ENCODE results near the gene KLHL12. TPM values are rescaled to one million over a fixed set of nuclear protein-coding genes. Genes with fewer than 3 reads are reported as not detected.

KLHL12 gene
- polyA plus RNA-seq, 1 donor, result 25.9 TPM

DNA sequence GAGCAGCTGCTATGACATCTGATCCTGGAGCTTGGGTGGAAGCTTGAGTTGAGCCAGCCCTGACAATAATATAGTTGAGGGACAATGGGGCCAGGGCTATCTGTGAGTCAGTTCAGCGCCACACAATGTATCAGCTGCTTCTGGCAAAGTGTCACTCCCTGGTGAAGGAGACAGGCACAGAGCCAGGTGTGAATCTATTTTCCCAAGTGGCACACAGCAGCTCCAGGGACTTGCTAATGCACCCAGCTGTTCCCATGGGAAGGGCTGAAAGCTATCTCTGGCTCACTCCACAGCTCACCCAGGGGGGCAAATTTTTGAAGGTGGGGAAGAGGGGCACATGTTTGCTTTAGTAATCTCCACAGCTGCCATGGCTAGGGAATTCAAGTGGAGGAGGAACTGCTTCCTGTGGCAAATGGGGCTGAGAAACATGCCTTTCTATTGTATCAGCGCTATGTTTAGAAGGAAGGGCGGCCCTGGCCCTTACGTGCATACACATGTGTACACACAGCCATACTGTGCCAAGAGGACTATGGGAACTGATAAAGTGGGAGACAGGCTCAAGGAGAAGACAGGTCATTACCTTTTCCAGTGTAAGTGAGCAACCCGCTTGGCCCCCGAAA, 37.9 kb upstream of the KLHL12 start:
- Histone ChIP-seq H3K4me3 (ENCODE audit: low read length) (no peak overlapping the region), H3K9me3 (ENCODE audit: control insufficient read depth, low read depth, low read length) (no peaks in the 10 kb centered on the region), H3K4me1 (ENCODE audit: control insufficient read depth, insufficient read depth, low read length) (peaks cover 14% of the 10 kb centered on the region), H3K27ac (ENCODE audit: low read length) (no peak overlapping the region), H3K27me3 (ENCODE audit: control insufficient read depth, insufficient read depth, low read length) (no peaks in the 10 kb centered on the region), H3K36me3 (ENCODE audit: control insufficient read depth, insufficient read depth, low read length) (peaks cover 24% of the 10 kb centered on the region)
- no peak for DNase-seq
- no CpG with 5 or more reads among the region's 6 CpGs for WGBS (ENCODE audit: insufficient coverage, low lambda C conversion rate)

DNA sequence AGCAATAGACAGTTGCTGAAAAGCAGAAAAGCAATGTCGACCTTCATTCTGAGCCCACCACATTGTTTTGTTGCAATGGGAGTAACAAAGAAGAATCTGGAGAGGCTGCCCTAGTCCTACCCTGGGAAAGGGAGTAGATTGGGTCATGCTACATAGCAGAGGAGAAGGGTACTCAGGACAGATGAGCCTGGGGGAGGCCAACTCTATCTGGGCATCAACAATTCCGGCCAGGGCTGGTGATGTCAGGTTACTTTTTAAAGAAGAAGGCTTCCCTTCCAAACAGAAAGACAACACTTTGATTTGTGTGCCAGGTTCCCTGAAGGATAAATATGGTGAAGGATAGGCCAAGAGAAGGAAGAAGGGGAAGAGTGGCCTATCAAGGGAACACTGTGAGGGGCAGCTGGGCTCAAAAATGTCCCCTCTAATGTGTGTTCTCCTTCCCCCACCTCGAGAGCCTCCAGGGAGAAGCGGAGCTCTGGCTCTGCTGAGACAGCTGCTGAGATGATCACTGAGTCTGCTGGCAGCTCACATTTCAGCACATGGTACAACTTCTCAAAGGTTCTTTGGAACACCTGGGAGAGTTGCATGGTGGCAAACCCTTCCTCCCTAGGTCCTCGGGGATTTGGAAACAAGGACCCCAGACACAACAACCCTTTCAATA, 34.3 kb upstream of the KLHL12 start:
- no CpG with 5 or more reads among the region's 5 CpGs for WGBS (ENCODE audit: insufficient coverage, low lambda C conversion rate)
- no peaks in the 10 kb centered on the region for H3K27me3 ChIP-seq (ENCODE audit: control insufficient read depth, insufficient read depth, low read length)
- H3K4me3 ChIP-seq (ENCODE audit: low read length), result no peak overlapping the region
- peaks cover 12% of the 10 kb centered on the region for H3K4me1 ChIP-seq (ENCODE audit: control insufficient read depth, insufficient read depth, low read length)
- H3K27ac ChIP-seq (ENCODE audit: low read length), result no peak overlapping the region
- no peak for DNase-seq
- H3K9me3 ChIP-seq (ENCODE audit: control insufficient read depth, low read depth, low read length), result no peaks in the 10 kb centered on the region
- peaks cover 24% of the 10 kb centered on the region for H3K36me3 ChIP-seq (ENCODE audit: control insufficient read depth, insufficient read depth, low read length)

DNA sequence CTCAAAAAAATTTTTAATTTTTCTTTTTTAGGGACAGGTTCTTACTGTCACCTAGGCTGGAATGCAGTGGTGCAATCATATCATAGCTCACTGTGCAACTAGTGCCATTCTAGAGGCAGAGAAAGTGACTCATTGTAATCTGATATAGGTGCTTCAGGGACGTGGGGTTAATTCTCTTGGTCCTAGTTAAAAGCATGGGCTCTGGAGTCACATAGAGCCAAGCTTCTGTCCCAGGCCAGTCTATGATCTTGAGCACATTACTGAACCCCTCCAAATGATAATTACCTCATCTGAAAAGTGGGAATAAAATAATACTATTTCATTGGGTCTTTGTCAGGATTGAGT, 32.2 kb upstream of the KLHL12 start:
- DNase-seq, result peak in 1 of 2 donors; percentile 8
- no peak overlapping the region for H3K4me3 ChIP-seq (ENCODE audit: low read length)
- H3K36me3 ChIP-seq (ENCODE audit: control insufficient read depth, insufficient read depth, low read length), result peaks cover 22% of the 10 kb centered on the region
- H3K27ac ChIP-seq (ENCODE audit: low read length), result no peak overlapping the region
- peaks cover 17% of the 10 kb centered on the region for H3K4me1 ChIP-seq (ENCODE audit: control insufficient read depth, insufficient read depth, low read length)
- no peaks in the 10 kb centered on the region for H3K9me3 ChIP-seq (ENCODE audit: control insufficient read depth, low read depth, low read length)
- no peaks in the 10 kb centered on the region for H3K27me3 ChIP-seq (ENCODE audit: control insufficient read depth, insufficient read depth, low read length)
- WGBS (ENCODE audit: insufficient coverage, low lambda C conversion rate), result no CpG with 5 or more reads among the region's 1 CpG

GRCh38 chr1:202958544-202959275, 31.7 kb upstream of the KLHL12 start:
- peak overlapping the region; percentile 62 for H3K27ac ChIP-seq (ENCODE audit: low read length)
- WGBS (ENCODE audit: insufficient coverage, low lambda C conversion rate), result 0% methylated on average over 2 of the region's 10 CpGs
- peak overlapping the region; percentile 49 for H3K4me3 ChIP-seq (ENCODE audit: low read length)
- H3K27me3 ChIP-seq (ENCODE audit: control insufficient read depth, insufficient read depth, low read length), result no peaks in the 10 kb centered on the region
- no peak for DNase-seq
- peaks cover 22% of the 10 kb centered on the region for H3K36me3 ChIP-seq (ENCODE audit: control insufficient read depth, insufficient read depth, low read length)
- H3K9me3 ChIP-seq (ENCODE audit: control insufficient read depth, low read depth, low read length), result no peaks in the 10 kb centered on the region
- peaks cover 18% of the 10 kb centered on the region for H3K4me1 ChIP-seq (ENCODE audit: control insufficient read depth, insufficient read depth, low read length)

GRCh38 chr1:202957733-202958543, 30.9 kb upstream of the KLHL12 start, which contains the start of gene ADIPOR1:
Gene ADIPOR1, minus strand, starts transcription at chr1:202958312. Its CDS starts 7,242 bp downstream, at chr1:202951070.
- WGBS (ENCODE audit: insufficient coverage, low lambda C conversion rate), result no CpG with 5 or more reads among the region's 86 CpGs
- DNase-seq, result peak; percentile 93 to 94
- H3K36me3 ChIP-seq (ENCODE audit: control insufficient read depth, insufficient read depth, low read length), result peaks cover 17% of the 10 kb centered on the region
- H3K4me3 ChIP-seq (ENCODE audit: low read length), result peak within 1 kb of the TSS; percentile 94
- H3K27ac ChIP-seq (ENCODE audit: low read length), result peak within 1 kb of the TSS; percentile 84
- H3K4me1 ChIP-seq (ENCODE audit: control insufficient read depth, insufficient read depth, low read length), result peaks cover 18% of the 10 kb centered on the region
- no peaks in the 10 kb centered on the region for H3K27me3 ChIP-seq (ENCODE audit: control insufficient read depth, insufficient read depth, low read length)
- H3K9me3 ChIP-seq (ENCODE audit: control insufficient read depth, low read depth, low read length), result no peaks in the 10 kb centered on the region

DNA sequence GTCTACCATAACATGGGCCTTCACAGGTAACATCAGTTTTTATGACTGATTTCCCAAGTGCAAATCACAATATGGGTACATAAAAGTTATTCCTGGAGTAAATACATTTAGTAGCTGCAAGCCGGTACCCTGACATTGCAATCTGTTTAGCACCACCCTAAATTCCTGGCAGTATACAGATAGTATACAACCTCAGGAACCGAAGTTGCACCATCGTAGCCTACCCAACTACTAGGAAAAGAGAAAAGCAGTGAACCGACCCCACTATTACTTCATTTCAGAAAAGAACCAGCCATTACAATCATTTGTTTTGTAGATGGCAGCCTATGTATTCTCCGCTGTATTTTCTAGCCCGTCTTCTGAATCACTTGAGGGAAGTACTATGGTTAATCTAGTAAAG, 29.9 kb upstream of the KLHL12 start:
- H3K27me3 ChIP-seq (ENCODE audit: control insufficient read depth, insufficient read depth, low read length), result no peaks in the 10 kb centered on the region
- H3K4me3 ChIP-seq (ENCODE audit: low read length), result peak overlapping the region; percentile 94
- H3K36me3 ChIP-seq (ENCODE audit: control insufficient read depth, insufficient read depth, low read length), result peaks cover 7% of the 10 kb centered on the region
- no peak for DNase-seq
- H3K9me3 ChIP-seq (ENCODE audit: control insufficient read depth, low read depth, low read length), result no peaks in the 10 kb centered on the region
- WGBS (ENCODE audit: insufficient coverage, low lambda C conversion rate), result 70% methylated on average over 2 of the region's 6 CpGs
- H3K4me1 ChIP-seq (ENCODE audit: control insufficient read depth, insufficient read depth, low read length), result peaks cover 18% of the 10 kb centered on the region
- no peak overlapping the region for H3K27ac ChIP-seq (ENCODE audit: low read length)

GRCh38 chr1:202954057-202954745, 27.2 kb upstream of the KLHL12 start:
- no peak overlapping the region for H3K4me3 ChIP-seq (ENCODE audit: low read length)
- no peaks in the 10 kb centered on the region for H3K9me3 ChIP-seq (ENCODE audit: control insufficient read depth, low read depth, low read length)
- no peak for DNase-seq
- 100% methylated on average over 1 of the region's 6 CpGs for WGBS (ENCODE audit: insufficient coverage, low lambda C conversion rate)
- peaks cover 18% of the 10 kb centered on the region for H3K4me1 ChIP-seq (ENCODE audit: control insufficient read depth, insufficient read depth, low read length)
- H3K36me3 ChIP-seq (ENCODE audit: control insufficient read depth, insufficient read depth, low read length), result peaks cover 16% of the 10 kb centered on the region
- H3K27ac ChIP-seq (ENCODE audit: low read length), result no peak overlapping the region
- no peaks in the 10 kb centered on the region for H3K27me3 ChIP-seq (ENCODE audit: control insufficient read depth, insufficient read depth, low read length)

DNA sequence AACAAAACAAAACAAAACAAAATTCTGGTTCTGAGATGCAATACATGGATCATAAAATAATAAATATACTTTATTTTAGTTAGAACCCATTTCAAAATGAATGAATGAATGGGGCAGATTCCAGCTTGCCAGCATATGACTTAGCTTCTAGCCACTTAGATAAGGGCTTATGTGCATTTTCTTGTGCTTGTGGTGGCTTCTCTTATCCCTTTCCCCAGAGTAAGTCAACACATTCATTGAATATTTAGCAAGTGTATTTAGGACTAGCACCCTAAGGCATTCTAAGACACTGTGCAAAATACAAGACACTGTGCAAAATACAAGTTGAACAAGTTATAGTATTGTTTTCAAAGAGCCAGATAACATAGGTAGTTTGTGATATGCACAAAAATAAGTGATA, 26.4 kb upstream of the KLHL12 start:
- DNase-seq, result no peak
- Histone ChIP-seq H3K4me3 (ENCODE audit: low read length) (no peak overlapping the region), H3K9me3 (ENCODE audit: control insufficient read depth, low read depth, low read length) (no peaks in the 10 kb centered on the region), H3K27me3 (ENCODE audit: control insufficient read depth, insufficient read depth, low read length) (no peaks in the 10 kb centered on the region), H3K36me3 (ENCODE audit: control insufficient read depth, insufficient read depth, low read length) (peaks cover 21% of the 10 kb centered on the region), H3K27ac (ENCODE audit: low read length) (no peak overlapping the region), H3K4me1 (ENCODE audit: control insufficient read depth, insufficient read depth, low read length) (peaks cover 12% of the 10 kb centered on the region)

GRCh38 chr1:202952818-202953217, 25.8 kb upstream of the KLHL12 start:
- H3K9me3 ChIP-seq (ENCODE audit: control insufficient read depth, low read depth, low read length), result no peaks in the 10 kb centered on the region
- peak in 1 of 2 donors; percentile 9 for DNase-seq
- H3K27ac ChIP-seq (ENCODE audit: low read length), result no peak overlapping the region
- H3K4me1 ChIP-seq (ENCODE audit: control insufficient read depth, insufficient read depth, low read length), result peaks cover 12% of the 10 kb centered on the region
- peaks cover 26% of the 10 kb centered on the region for H3K36me3 ChIP-seq (ENCODE audit: control insufficient read depth, insufficient read depth, low read length)
- no CpG with 5 or more reads among the region's 4 CpGs for WGBS (ENCODE audit: insufficient coverage, low lambda C conversion rate)
- H3K27me3 ChIP-seq (ENCODE audit: control insufficient read depth, insufficient read depth, low read length), result no peaks in the 10 kb centered on the region
- H3K4me3 ChIP-seq (ENCODE audit: low read length), result no peak overlapping the region

DNA sequence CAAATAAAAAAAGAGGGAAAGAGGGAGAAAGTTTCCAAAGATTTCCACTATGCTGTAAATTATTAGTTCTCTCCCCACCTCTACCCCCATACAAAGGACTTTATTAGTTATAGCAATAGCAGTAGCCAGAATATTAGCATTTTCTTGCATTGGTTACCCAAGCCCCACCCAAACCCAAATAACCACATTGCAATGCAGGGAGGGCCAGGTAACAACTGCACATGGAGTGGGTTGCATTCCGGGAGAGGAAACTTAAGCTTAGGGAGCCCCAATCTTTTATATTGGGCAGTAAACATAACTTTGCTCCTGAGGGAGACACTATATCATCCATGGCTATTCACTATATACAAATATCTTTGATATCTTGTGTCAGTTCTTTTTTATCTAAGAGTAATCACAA, 25.1 kb upstream of the KLHL12 start:
- WGBS (ENCODE audit: insufficient coverage, low lambda C conversion rate), result no CpG with 5 or more reads among the region's 1 CpG
- peaks cover 12% of the 10 kb centered on the region for H3K4me1 ChIP-seq (ENCODE audit: control insufficient read depth, insufficient read depth, low read length)

More for the DNA sequence above, 25.1 kb upstream of the KLHL12 start:
- H3K27me3 ChIP-seq (ENCODE audit: control insufficient read depth, insufficient read depth, low read length), result no peaks in the 10 kb centered on the region
- no peak overlapping the region for H3K4me3 ChIP-seq (ENCODE audit: low read length)
- H3K36me3 ChIP-seq (ENCODE audit: control insufficient read depth, insufficient read depth, low read length), result peaks cover 28% of the 10 kb centered on the region
- H3K9me3 ChIP-seq (ENCODE audit: control insufficient read depth, low read depth, low read length), result no peaks in the 10 kb centered on the region
- no peak for DNase-seq
- H3K27ac ChIP-seq (ENCODE audit: low read length), result no peak overlapping the region
